ENCODE measurements around the gene VWA5A.

GRCh38 chr11:124152770-124153407 is 37.6 kb downstream of the VWA5A start:
- TF ChIP-seq CTCF (IDR thresholded peaks at IDR 0.05; ENCODE audit: insufficient read depth, low read depth, low read length): no peak
- TF ChIP-seq EZH2 (IDR thresholded peaks at IDR 0.05; ENCODE audit: insufficient read depth, low read length): no peak

All from astrocyte (in vitro differentiated cells and primary cell).